ENCODE results near the gene IFI30. TPM values are rescaled to one million over a fixed set of nuclear protein-coding genes. Genes with fewer than 3 reads are reported as not detected.

The IFI30 gene
- total RNA-seq, 1 donor from 2014 or later: 0.36 TPM

- peak overlapping the region; percentile 82 for H3K4me3 Mint-ChIP-seq
- H3K27me3 Mint-ChIP-seq (ENCODE audit: low read depth): no peaks in the 10 kb centered on the region
- peaks cover 17% of the 10 kb centered on the region for H3K4me1 Mint-ChIP-seq
- no peak for TF ChIP-seq CTCF (IDR thresholded peaks at IDR 0.05; ENCODE audit: unreplicated experiment)
- H3K9me3 Mint-ChIP-seq: no peaks in the 10 kb centered on the region
- DNase-seq (ENCODE audit: low spot score in 2 of 2, unreplicated experiment in 2 of 2): no peak
- peaks cover 6% of the 10 kb centered on the region for H3K36me3 Mint-ChIP-seq
- H3K27ac Mint-ChIP-seq: peak overlapping the region; percentile 64
Measured at GRCh38 chr19:18194554-18195238, 21.1 kb downstream of the IFI30 start.

GRCh38 chr19:18196511-18196845 lies 22.9 kb downstream of the IFI30 start:
- H3K9me3 Mint-ChIP-seq: no peaks in the 10 kb centered on the region
- no peaks in the 10 kb centered on the region for H3K27me3 Mint-ChIP-seq (ENCODE audit: low read depth)
- peaks cover 17% of the 10 kb centered on the region for H3K4me1 Mint-ChIP-seq
- TF ChIP-seq CTCF (IDR thresholded peaks at IDR 0.05; ENCODE audit: unreplicated experiment): no peak
- DNase-seq (ENCODE audit: low spot score in 2 of 2, unreplicated experiment in 2 of 2): no peak
- H3K27ac Mint-ChIP-seq: no peak overlapping the region
- peaks cover 11% of the 10 kb centered on the region for H3K36me3 Mint-ChIP-seq
- no peak overlapping the region for H3K4me3 Mint-ChIP-seq

GRCh38 chr19:18197306-18197705 lies 23.7 kb downstream of the IFI30 start:
- Mint-ChIP-seq H3K27ac (no peak overlapping the region), H3K36me3 (peaks cover 12% of the 10 kb centered on the region), H3K4me3 (no peak overlapping the region), H3K9me3 (no peaks in the 10 kb centered on the region), H3K4me1 (peaks cover 15% of the 10 kb centered on the region), H3K27me3 (ENCODE audit: low read depth) (no peaks in the 10 kb centered on the region)
- no peak for DNase-seq (ENCODE audit: low spot score in 2 of 2, unreplicated experiment in 2 of 2)
- no peak for TF ChIP-seq CTCF (IDR thresholded peaks at IDR 0.05; ENCODE audit: unreplicated experiment)

GRCh38 chr19:18197941-18198340 lies 24.3 kb downstream of the IFI30 start:
- no peaks in the 10 kb centered on the region for H3K9me3 Mint-ChIP-seq
- no peak overlapping the region for H3K4me3 Mint-ChIP-seq
- H3K27me3 Mint-ChIP-seq (ENCODE audit: low read depth): no peaks in the 10 kb centered on the region
- peaks cover 16% of the 10 kb centered on the region for H3K4me1 Mint-ChIP-seq
- no peak for DNase-seq (ENCODE audit: low spot score in 2 of 2, unreplicated experiment in 2 of 2)
- TF ChIP-seq CTCF (IDR thresholded peaks at IDR 0.05; ENCODE audit: unreplicated experiment): no peak
- H3K36me3 Mint-ChIP-seq: peaks cover 12% of the 10 kb centered on the region
- peak overlapping the region; percentile 10 for H3K27ac Mint-ChIP-seq

GRCh38 chr19:18198374-18198773 lies 24.8 kb downstream of the IFI30 start:
- peaks cover 12% of the 10 kb centered on the region for H3K36me3 Mint-ChIP-seq
- no peaks in the 10 kb centered on the region for H3K27me3 Mint-ChIP-seq (ENCODE audit: low read depth)
- H3K27ac Mint-ChIP-seq: peak overlapping the region; percentile 10
- H3K9me3 Mint-ChIP-seq: no peaks in the 10 kb centered on the region
- no peak for TF ChIP-seq CTCF (IDR thresholded peaks at IDR 0.05; ENCODE audit: unreplicated experiment)
- peaks cover 18% of the 10 kb centered on the region for H3K4me1 Mint-ChIP-seq
- DNase-seq (ENCODE audit: low spot score in 2 of 2, unreplicated experiment in 2 of 2): no peak
- H3K4me3 Mint-ChIP-seq: no peak overlapping the region

- no peak for TF ChIP-seq CTCF (IDR thresholded peaks at IDR 0.05; ENCODE audit: unreplicated experiment)
- H3K27ac Mint-ChIP-seq: no peak overlapping the region
Measured at GRCh38 chr19:18202397-18202777, 28.8 kb downstream of the IFI30 start.

More at GRCh38 chr19:18202397-18202777, 28.8 kb downstream of the IFI30 start:
- Mint-ChIP-seq H3K9me3 (no peaks in the 10 kb centered on the region), H3K4me3 (peak overlapping the region; percentile 55), H3K27me3 (ENCODE audit: low read depth) (no peaks in the 10 kb centered on the region), H3K36me3 (peaks cover 12% of the 10 kb centered on the region), H3K4me1 (peaks cover 19% of the 10 kb centered on the region)
- DNase-seq (ENCODE audit: low spot score in 2 of 2, unreplicated experiment in 2 of 2): no peak
